Measurements from ENCODE around the gene GRM5.

Gene GRM5

GRCh38 chr11:88597387-88597786 lies 468.4 kb downstream of the GRM5 start:
- TF ChIP-seq CTCF (conservative IDR thresholded peaks at IDR 0.05), result no peak
- H3K27ac ChIP-seq, result no peak overlapping the region

- no peak overlapping the region for H3K27ac ChIP-seq
- no peak for TF ChIP-seq CTCF (conservative IDR thresholded peaks at IDR 0.05)
Measured at GRCh38 chr11:88596786-88597185, 469.0 kb downstream of the GRM5 start.

- no peak for TF ChIP-seq CTCF (conservative IDR thresholded peaks at IDR 0.05)
- no peak overlapping the region for H3K27ac ChIP-seq
Measured at GRCh38 chr11:88594274-88594950, 471.4 kb downstream of the GRM5 start.

GRCh38 chr11:88590361-88590760 lies 475.4 kb downstream of the GRM5 start:
- TF ChIP-seq CTCF (conservative IDR thresholded peaks at IDR 0.05), result no peak
- no peak overlapping the region for H3K27ac ChIP-seq

GRCh38 chr11:88583251-88583650 lies 482.5 kb downstream of the GRM5 start:
- H3K27ac ChIP-seq, result no peak overlapping the region
- no peak for TF ChIP-seq CTCF (conservative IDR thresholded peaks at IDR 0.05)

- H3K27ac ChIP-seq, result no peak overlapping the region
- no peak for TF ChIP-seq CTCF (conservative IDR thresholded peaks at IDR 0.05)
Measured at GRCh38 chr11:88579466-88579865, 486.3 kb downstream of the GRM5 start.

- no peak for TF ChIP-seq CTCF (conservative IDR thresholded peaks at IDR 0.05)
- H3K27ac ChIP-seq, result no peak overlapping the region
Measured at GRCh38 chr11:88576741-88577140, 489.0 kb downstream of the GRM5 start.
